Natural killer cell (primary cell): Measurements from ENCODE around the gene ST6GAL2. TPM values are rescaled to one million over a fixed set of nuclear protein-coding genes. Genes with fewer than 3 reads are reported as not detected.

Experiments
- ATAC-seq, 3 donors: fragments of 150-1000 bp in 2 of 3; fragments of 200-7000 bp in 1 of 3; cut with Tn5 transposase; 1 replicate in 1 of 3; 2 replicates in 2 of 3; pipeline ENCODE4 v1.10.0; 2021; ENCODE audit warnings: mild to moderate bottlenecking in 2 of 3, moderate library complexity in 2 of 3
- DNase-seq, 2 donors: peaks; one replicate each; pipeline versions ENCODE4 v3.0.0 to v3.0.0-alpha.2; 2013 to 2021; ENCODE audit warnings: mixed read lengths in 1 of 2
- H3K27ac ChIP-seq: one replicate; pipeline ENCODE4 v1.5.1; 2013; ENCODE audit warnings: mild to moderate bottlenecking, low read length
- H3K27me3 ChIP-seq: one replicate; pipeline ENCODE4 v1.6.1; 2013; ENCODE audit warnings: low read length; ENCODE audit not compliant: control insufficient read depth, insufficient read depth
- H3K36me3 ChIP-seq: one replicate; pipeline ENCODE4 v1.6.1; 2013; ENCODE audit warnings: low read length; ENCODE audit not compliant: control insufficient read depth, insufficient read depth
- H3K4me1 ChIP-seq: one replicate; pipeline ENCODE4 v1.6.1; 2013; ENCODE audit warnings: low read length; ENCODE audit not compliant: control insufficient read depth, insufficient read depth
- H3K4me3 ChIP-seq: one replicate; pipeline ENCODE4 v1.5.1; 2013; ENCODE audit warnings: low read length
- H3K9me3 ChIP-seq: one replicate; pipeline ENCODE4 v1.6.1; 2013; ENCODE audit warnings: low read length; ENCODE audit not compliant: control insufficient read depth, insufficient read depth
- H3K27ac Mint-ChIP-seq, 2 donors: one replicate each; pipeline ENCODE4 v1.8.0; 2022; ENCODE audit warnings: mild to moderate bottlenecking in 2 of 2, mixed read lengths in 2 of 2, moderate library complexity in 1 of 2
- H3K27me3 Mint-ChIP-seq, 2 donors: one replicate each; pipeline ENCODE4 v1.8.0; 2022; ENCODE audit warnings: low read depth in 2 of 2, mixed read lengths in 2 of 2
- H3K36me3 Mint-ChIP-seq: one replicate; pipeline ENCODE4 v1.8.0; 2022; ENCODE audit warnings: mixed read lengths
- H3K4me1 Mint-ChIP-seq, 2 donors: one replicate each; pipeline ENCODE4 v1.8.0; 2022; ENCODE audit warnings: mixed read lengths in 2 of 2
- H3K4me3 Mint-ChIP-seq: one replicate; pipeline ENCODE4 v1.8.0; 2022; ENCODE audit warnings: mild to moderate bottlenecking, moderate library complexity, mixed read lengths
- H3K9me3 Mint-ChIP-seq, 2 donors: one replicate each; pipeline ENCODE4 v1.8.0; 2022; ENCODE audit warnings: mixed read lengths in 2 of 2
- CTCF ChIP-seq: fragments of 200-600 bp; IDR thresholded peaks from one replicate; pipeline ENCODE4 v1.8.0; 2022; ENCODE audit warnings: antibody characterized with exemption
- whole genome bisulfite sequencing: methylation state at CpG from one replicate; pipeline ENCODE4 v1.1.7; 2013; ENCODE audit warnings: missing lambda C conversion rate; ENCODE audit not compliant: insufficient coverage; 5-methylcytosine and 5-hydroxymethylcytosine counted together
- intact Hi-C: fragments of 100-400 bp; cut with micrococcal nuclease; formaldehyde crosslinking; loops from one replicate; pipeline ENCODE4 v1.14.2; 2022
- total RNA-seq, 4 donors: library from RNA; stranded (reverse); fragments of 120-200 nt in 1 of 4; gene quantifications; one replicate each; pipeline versions ENCODE4 v1.2.3 to v1.2.4, GENCODE V29; 2013 to 2022

Gene ST6GAL2
- total RNA-seq, 3 donors from 2014 or later (not counting 1 experiment from before 2014, with no cell fraction given) = not detected

GRCh38 chr2:106764614-106765013 is 121.4 kb downstream of the ST6GAL2 start:
- H3K27me3 ChIP-seq = no peaks in the 10 kb centered on the region
- Mint-ChIP-seq H3K36me3 (no peaks in the 10 kb centered on the region), H3K27me3 (no peaks in the 10 kb centered on the region), H3K9me3 (peaks cover 2 to 6% of the 10 kb centered on the region in 2 donors), H3K4me1 (no peaks in the 10 kb centered on the region), H3K4me3 (no peak overlapping the region), H3K27ac (no peak overlapping the region)
- WGBS = 91% methylated on average over 3 of the region's 5 CpGs
- H3K9me3 ChIP-seq = no peaks in the 10 kb centered on the region
- H3K4me1 ChIP-seq = no peaks in the 10 kb centered on the region
- intact Hi-C loops = no loop called here
- no peak for DNase-seq
- no peak for TF ChIP-seq CTCF
- H3K36me3 ChIP-seq = no peaks in the 10 kb centered on the region
- ATAC-seq = no peak
- H3K27ac ChIP-seq = no peak overlapping the region
- H3K4me3 ChIP-seq = no peak overlapping the region

GRCh38 chr2:106759966-106760365 is 126.0 kb downstream of the ST6GAL2 start:
- no peaks in the 10 kb centered on the region for H3K9me3 ChIP-seq
- H3K27me3 ChIP-seq = no peaks in the 10 kb centered on the region
- no peaks in the 10 kb centered on the region for H3K36me3 ChIP-seq
- intact Hi-C loops = no loop called here
- WGBS = 85% methylated on average over 2 of the region's 2 CpGs
- H3K27me3 Mint-ChIP-seq = no peaks in the 10 kb centered on the region
- H3K4me1 ChIP-seq = no peaks in the 10 kb centered on the region
- no peak overlapping the region for H3K4me3 Mint-ChIP-seq
- H3K4me1 Mint-ChIP-seq = no peaks in the 10 kb centered on the region
- H3K9me3 Mint-ChIP-seq = peaks cover 4 to 7% of the 10 kb centered on the region in 2 donors
- H3K27ac ChIP-seq = no peak overlapping the region
- H3K4me3 ChIP-seq = no peak overlapping the region
- no peak for DNase-seq
- no peak for TF ChIP-seq CTCF
- H3K36me3 Mint-ChIP-seq = no peaks in the 10 kb centered on the region
- H3K27ac Mint-ChIP-seq = no peak overlapping the region
- ATAC-seq = no peak

GRCh38 chr2:106758901-106759497 is 127.0 kb downstream of the ST6GAL2 start:
- Histone ChIP-seq H3K36me3 (no peaks in the 10 kb centered on the region), H3K4me1 (no peaks in the 10 kb centered on the region), H3K27me3 (no peaks in the 10 kb centered on the region), H3K9me3 (no peaks in the 10 kb centered on the region), H3K27ac (no peak overlapping the region), H3K4me3 (no peak overlapping the region)
- intact Hi-C loops = no loop called here
- 98% methylated on average over 1 of the region's 1 CpG for WGBS
- Mint-ChIP-seq H3K4me3 (no peak overlapping the region), H3K27ac (no peak overlapping the region), H3K27me3 (no peaks in the 10 kb centered on the region), H3K36me3 (no peaks in the 10 kb centered on the region), H3K9me3 (peaks cover 4 to 7% of the 10 kb centered on the region in 2 donors), H3K4me1 (no peaks in the 10 kb centered on the region)
- ATAC-seq (no peak), DNase-seq (no peak)
- TF ChIP-seq CTCF = no peak
